Duodenal mucosa (tissue), 2 donors: Measurements from ENCODE around the gene COL9A2.

Experiments used
- H3K27ac ChIP-seq: one replicate; pipeline ENCODE4 v1.7.0; 2013; ENCODE audit warnings: low read depth, low read length
- H3K27me3 ChIP-seq, 2 donors: one replicate each; pipeline ENCODE4 v1.7.0; 2013; ENCODE audit warnings: low read length in 2 of 2, control low read depth in 1 of 2; ENCODE audit not compliant: insufficient read depth in 2 of 2, control insufficient read depth in 1 of 2
- H3K36me3 ChIP-seq, 2 donors: one replicate each; pipeline ENCODE4 v1.7.0; 2013; ENCODE audit warnings: low read length in 2 of 2, control low read depth in 1 of 2; ENCODE audit not compliant: insufficient read depth in 2 of 2, control insufficient read depth in 1 of 2
- H3K4me1 ChIP-seq, 2 donors: one replicate each; pipeline ENCODE4 v1.7.0; 2013; ENCODE audit warnings: low read length in 2 of 2, control low read depth in 1 of 2; ENCODE audit not compliant: insufficient read depth in 2 of 2, control insufficient read depth in 1 of 2
- H3K4me3 ChIP-seq, 2 donors: one replicate each; pipeline ENCODE4 v1.7.0; 2013; ENCODE audit warnings: low read length in 2 of 2, low read depth in 1 of 2
- H3K9ac ChIP-seq, 2 donors: one replicate each; pipeline ENCODE4 v1.7.0; 2013; ENCODE audit warnings: low read length in 2 of 2, low read depth in 1 of 2
- H3K9me3 ChIP-seq, 2 donors: one replicate each; pipeline ENCODE4 v1.7.0; 2013; ENCODE audit warnings: low read length in 2 of 2, control low read depth in 1 of 2; ENCODE audit not compliant: control insufficient read depth in 1 of 2

Gene COL9A2

DNA sequence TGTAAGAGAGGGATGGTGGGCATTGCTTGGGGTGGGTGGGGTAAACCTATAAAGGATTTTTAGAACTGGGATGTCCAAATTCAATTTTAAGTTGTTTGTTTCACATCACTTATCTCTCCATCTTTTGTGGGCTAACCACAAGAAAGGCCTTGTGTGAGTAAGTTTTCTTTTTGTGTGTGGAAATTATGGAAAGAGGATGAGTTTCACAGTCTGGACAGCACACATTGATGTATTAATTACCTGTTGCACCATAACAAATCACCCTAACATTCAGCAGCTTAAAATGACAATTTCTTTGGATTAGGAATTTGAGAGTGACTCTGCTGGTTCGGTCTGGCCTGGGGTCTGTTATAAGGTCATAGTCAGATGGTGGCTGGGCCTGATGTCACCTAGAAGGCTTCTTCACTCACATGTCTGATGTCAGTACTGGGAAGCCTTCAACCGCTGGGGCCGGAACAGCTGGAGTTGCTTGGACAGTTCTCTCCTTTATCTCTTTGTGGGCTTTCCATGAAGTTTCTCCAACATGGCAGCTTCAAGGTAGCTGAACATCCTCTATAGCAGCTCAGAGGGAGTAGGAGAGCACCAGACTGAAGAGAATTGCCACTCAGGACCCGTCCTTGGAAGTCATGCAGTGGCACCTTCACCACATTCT, 2.0 kb upstream of the COL9A2 start:
- Histone ChIP-seq H3K9ac (no peak overlapping the region), H3K27ac (no peak overlapping the region), H3K4me3 (no peak overlapping the region), H3K36me3 (no peaks in the 10 kb centered on the region), H3K4me1 (peaks cover 9 to 19% of the 10 kb centered on the region in 2 donors), H3K9me3 (no peaks in the 10 kb centered on the region), H3K27me3 (peaks cover 32 to 33% of the 10 kb centered on the region in 2 donors)

DNA sequence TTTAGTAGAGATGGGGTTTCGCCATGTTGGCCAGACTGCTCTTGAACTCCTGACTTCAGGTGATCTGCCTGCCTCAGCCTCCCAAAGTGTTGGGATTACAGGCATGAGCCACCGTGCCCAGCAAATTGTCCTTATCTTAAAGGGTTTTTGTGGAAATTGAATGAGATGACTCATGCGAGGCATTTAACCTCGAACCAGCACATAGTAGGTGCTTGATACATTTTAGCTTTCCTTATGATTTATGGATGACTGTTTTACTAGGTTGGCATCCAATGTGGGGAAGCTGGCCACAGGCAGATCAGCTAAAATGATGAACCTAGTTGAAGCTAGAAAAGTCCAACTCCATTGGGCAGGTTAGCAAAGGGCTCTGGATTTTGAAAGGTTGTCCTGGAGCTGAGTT, 1.4 kb upstream of the COL9A2 start:
- H3K36me3 ChIP-seq = no peaks in the 10 kb centered on the region
- H3K4me3 ChIP-seq = no peak overlapping the region
- H3K27me3 ChIP-seq = peaks cover 32 to 33% of the 10 kb centered on the region in 2 donors
- no peaks in the 10 kb centered on the region for H3K9me3 ChIP-seq
- H3K27ac ChIP-seq = no peak overlapping the region
- H3K4me1 ChIP-seq = peaks cover 9 to 19% of the 10 kb centered on the region in 2 donors
- H3K9ac ChIP-seq = no peak overlapping the region

DNA sequence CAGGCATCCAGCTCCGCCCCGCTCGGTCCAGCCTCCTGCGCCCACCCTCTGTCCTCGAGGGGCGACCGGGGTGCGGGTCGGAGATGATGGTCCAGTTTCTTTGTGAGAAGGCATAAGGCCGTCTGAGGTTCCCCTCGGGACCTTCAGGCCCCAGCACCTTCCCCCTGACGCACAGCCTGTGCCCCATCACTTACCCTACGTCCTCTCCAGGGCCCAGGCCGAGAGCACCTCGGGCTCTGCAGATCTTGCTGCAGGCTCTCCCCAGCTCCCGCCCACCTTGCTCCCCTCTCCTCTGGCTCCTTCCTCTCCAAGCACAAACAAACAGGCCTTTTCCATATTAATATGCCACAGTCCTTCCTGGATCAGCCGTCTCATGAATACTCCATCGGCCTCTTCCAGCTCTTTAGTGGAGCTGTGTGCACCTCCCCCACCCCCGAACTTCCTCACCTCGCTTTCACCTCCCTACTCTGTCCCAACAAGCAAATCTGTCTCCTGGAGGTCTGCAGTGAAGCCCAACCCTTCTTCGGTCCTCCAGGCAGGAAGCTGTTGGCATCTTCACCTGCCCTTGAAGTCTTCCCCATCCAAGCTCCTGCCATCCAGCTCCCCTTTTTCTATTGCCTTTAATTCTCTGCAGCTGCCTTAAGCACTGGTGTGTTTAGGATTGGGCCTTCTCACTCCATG, 448 bp upstream of the COL9A2 start:
- Histone ChIP-seq H3K36me3 (no peaks in the 10 kb centered on the region), H3K9ac (no peak overlapping the region), H3K27ac (no peak overlapping the region), H3K9me3 (no peaks in the 10 kb centered on the region), H3K27me3 (peaks cover 32 to 33% of the 10 kb centered on the region in 2 donors), H3K4me1 (peaks cover 14 to 22% of the 10 kb centered on the region in 2 donors), H3K4me3 (no peak overlapping the region)

DNA sequence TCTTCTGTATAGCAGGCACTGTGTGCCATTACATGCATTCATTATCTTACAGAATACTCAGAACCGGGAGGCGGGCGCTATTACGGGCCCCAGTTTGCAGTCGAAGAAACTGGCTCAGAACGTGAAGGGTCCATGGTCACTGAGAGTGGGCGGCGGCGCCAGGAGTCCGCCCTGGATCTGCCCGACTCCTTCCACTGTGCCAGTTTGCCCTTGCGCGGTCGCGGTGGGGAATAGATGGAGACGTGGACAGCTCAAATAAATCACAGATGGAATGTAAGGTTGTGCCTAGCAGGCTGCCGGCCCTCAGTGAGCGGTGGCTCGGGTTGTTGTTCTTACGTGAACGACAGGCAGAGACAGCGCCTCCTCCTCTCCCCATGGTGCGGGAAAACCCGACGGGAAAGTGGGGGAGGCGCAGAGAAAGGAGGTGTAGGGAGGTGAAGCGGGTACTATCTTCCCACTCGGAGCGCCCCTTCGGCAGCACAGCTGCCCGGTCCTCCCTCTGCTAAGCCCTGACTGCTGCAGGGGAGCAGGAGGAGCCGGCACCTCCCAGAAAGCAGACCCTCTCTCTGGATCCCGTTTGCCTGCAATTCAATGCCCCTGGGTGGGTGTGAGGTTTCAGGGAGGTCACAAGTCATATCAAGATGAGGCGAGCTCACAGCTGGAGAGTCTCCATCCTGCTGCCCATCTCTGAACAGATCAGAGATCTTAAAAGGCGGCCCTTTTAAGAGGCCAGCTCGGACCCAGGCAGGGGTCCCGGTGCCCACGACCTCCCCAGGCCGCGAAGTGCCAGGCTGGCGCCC, 1.1 kb downstream of the COL9A2 start:
- Histone ChIP-seq H3K27me3 (peaks cover 32 to 33% of the 10 kb centered on the region in 2 donors), H3K4me3 (peak overlapping the region; percentile 68 to 72), H3K9me3 (no peaks in the 10 kb centered on the region), H3K27ac (no peak overlapping the region), H3K9ac (peak overlapping the region; percentile 38 to 39), H3K36me3 (no peaks in the 10 kb centered on the region), H3K4me1 (peaks cover 21 to 24% of the 10 kb centered on the region in 2 donors)

DNA sequence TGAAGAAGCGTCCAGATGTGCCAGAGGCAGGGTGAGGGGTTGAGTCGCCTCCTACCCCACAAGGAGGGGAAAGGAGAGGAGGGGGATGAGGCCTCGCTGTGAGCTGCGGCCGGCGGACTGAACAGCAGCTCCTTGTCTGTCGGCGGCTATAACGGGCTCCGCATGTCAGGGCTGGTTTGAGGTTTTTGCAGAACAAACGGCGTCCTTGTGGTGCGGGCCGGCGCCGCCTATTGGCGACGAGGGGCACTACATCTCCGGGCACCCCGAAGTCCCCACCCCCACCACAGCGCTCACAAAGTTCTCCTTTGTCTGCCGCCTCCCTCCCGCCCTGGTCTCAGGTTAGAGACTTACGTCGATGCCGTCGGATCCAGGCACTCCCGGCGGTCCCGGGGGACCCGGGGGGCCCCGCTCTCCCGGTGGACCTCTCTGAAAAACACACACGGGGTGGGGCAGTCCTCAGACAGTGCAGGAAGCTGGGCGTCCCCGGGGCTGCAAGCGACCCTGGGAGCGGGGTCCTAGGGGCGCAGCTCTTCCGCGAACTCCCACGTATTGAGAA, 1.8 kb downstream of the COL9A2 start:
- Histone ChIP-seq H3K36me3 (no peaks in the 10 kb centered on the region), H3K27ac (no peak overlapping the region), H3K9me3 (no peaks in the 10 kb centered on the region), H3K4me1 (peaks cover 21 to 24% of the 10 kb centered on the region in 2 donors), H3K4me3 (peak overlapping the region; percentile 68 to 72), H3K27me3 (peaks cover 32 to 33% of the 10 kb centered on the region in 2 donors), H3K9ac (peak overlapping the region; percentile 39 to 51)

DNA sequence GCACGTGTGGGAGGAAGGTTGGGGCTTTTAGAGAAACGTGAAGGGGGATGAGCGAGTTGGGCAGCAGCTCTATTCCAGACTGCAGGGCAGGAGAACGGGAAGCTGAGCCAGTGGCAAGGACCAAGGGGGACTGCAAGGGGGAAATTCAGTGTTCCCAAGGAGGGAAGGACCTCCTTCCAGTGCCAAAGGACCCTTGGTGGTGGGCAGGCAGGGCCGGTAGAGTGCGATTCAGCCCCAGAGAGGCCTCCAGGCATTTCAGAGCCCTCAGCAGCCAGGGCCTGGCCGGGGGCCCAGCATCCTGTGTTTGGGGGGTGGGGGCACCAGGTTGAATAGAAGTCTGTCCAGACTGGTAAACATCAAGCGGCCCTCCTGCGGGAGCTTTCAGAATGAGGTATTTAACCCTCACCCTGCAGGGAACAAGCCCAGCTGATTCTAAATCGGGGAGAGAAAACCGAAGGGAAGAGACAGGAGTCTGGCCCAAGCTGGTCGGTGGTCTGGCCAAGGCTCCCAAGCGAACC, 2.3 kb downstream of the COL9A2 start:
- no peaks in the 10 kb centered on the region for H3K9me3 ChIP-seq
- peak overlapping the region; percentile 31 to 32 for H3K4me3 ChIP-seq
- no peak overlapping the region for H3K27ac ChIP-seq
- peaks cover 32 to 33% of the 10 kb centered on the region in 2 donors for H3K27me3 ChIP-seq
- H3K36me3 ChIP-seq = no peaks in the 10 kb centered on the region
- peaks cover 21 to 24% of the 10 kb centered on the region in 2 donors for H3K4me1 ChIP-seq
- peak overlapping the region; percentile 35 to 51 for H3K9ac ChIP-seq

DNA sequence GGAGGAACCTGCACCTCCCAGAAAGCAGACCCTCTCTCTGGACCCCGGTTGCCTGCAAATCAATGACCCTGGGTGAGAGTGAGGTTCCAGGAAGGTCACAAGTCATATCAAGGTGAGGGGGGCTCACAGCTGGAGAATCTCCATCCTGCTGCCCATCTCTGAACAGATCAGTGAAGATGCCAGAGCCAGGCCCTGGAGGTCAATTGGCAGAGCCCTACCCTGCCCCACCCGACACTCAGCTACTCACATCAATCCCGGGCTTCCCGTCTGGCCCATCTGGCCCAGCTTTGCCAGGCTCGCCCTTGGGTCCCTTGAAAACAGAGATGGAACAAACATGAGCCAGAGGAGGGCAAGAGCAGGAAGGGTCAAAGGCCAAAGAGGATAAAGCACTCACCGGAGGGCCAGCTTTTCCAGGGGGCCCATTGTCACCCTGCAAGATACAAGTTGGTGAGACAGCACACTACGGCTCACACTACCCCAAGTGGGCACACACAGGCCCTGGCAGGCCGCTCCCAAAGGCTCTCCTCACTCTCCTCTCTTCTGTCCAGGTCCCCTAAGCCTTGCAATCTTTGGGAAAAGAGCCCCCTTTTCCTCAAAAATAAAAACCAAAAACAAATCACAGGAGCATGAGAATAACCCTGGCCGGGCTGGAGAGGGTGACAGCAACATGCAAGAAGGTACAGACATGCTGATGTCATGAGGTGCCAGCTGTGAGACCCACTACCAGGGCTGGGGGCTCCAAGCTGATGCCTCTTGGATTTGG, 2.9 kb downstream of the COL9A2 start:
- H3K4me3 ChIP-seq = no peak overlapping the region
- H3K36me3 ChIP-seq = no peaks in the 10 kb centered on the region
- peaks cover 21 to 24% of the 10 kb centered on the region in 2 donors for H3K4me1 ChIP-seq
- no peak overlapping the region for H3K9ac ChIP-seq
- no peaks in the 10 kb centered on the region for H3K9me3 ChIP-seq
- peaks cover 29 to 31% of the 10 kb centered on the region in 2 donors for H3K27me3 ChIP-seq
- no peak overlapping the region for H3K27ac ChIP-seq

DNA sequence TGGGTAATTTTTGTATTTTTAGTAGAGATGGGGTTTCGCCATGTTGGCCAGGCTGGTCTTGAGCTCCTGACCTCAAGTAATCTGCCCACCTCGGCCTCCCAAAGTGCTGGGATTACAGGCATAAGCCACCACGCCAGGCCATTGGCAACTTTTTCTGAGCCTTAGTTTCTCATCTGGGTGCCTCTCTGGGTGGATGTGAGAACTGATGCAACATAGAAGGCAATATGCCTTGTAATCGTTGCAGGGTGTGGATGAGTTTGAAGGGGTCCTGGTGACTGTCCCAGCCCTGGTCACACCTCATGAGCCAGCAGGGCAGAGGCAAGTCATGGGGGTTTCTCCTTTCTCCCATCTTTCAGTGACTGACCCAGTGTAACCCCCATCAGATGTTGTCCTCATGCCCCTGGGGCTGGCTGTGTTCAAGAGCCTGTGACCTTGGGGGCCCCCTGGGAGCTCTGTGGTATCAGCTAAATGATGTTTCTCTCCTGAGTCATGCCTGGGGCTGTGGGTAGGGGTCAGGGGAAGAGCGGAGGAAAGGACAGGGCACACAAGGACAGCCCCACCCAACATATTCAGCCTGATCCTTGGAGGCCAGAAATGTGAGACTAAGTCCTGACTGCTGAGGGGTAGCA, 3.6 kb downstream of the COL9A2 start:
- Histone ChIP-seq H3K27me3 (peaks cover 25 to 27% of the 10 kb centered on the region in 2 donors), H3K4me1 (peaks cover 21 to 24% of the 10 kb centered on the region in 2 donors), H3K4me3 (no peak overlapping the region), H3K9me3 (no peaks in the 10 kb centered on the region), H3K27ac (no peak overlapping the region), H3K9ac (no peak overlapping the region), H3K36me3 (no peaks in the 10 kb centered on the region)
